ENCODE measurements around the gene OR51V1.

Gene OR51V1

GRCh38 chr11:5231111-5231510 lies 30.6 kb upstream of the OR51V1 start:
- in situ Hi-C loops (cut with MboI; ENCODE audit: low sequenced_read_pairs): no loop called here

- in situ Hi-C loops (cut with MboI; ENCODE audit: low sequenced_read_pairs): no loop called here
Observed at GRCh38 chr11:5230266-5230665, 29.8 kb upstream of the OR51V1 start.

GRCh38 chr11:5229796-5230195 lies 29.3 kb upstream of the OR51V1 start:
- in situ Hi-C loops (cut with MboI; ENCODE audit: low sequenced_read_pairs): no loop called here

- in situ Hi-C loops (cut with MboI; ENCODE audit: low sequenced_read_pairs): no loop called here
Observed at GRCh38 chr11:5229356-5229755, 28.9 kb upstream of the OR51V1 start.

- in situ Hi-C loops (cut with MboI; ENCODE audit: low sequenced_read_pairs): no loop called here
Observed at GRCh38 chr11:5228124-5228523, 27.6 kb upstream of the OR51V1 start.

- in situ Hi-C loops (cut with MboI; ENCODE audit: low sequenced_read_pairs): no loop called here
Observed at GRCh38 chr11:5227681-5228080, 27.2 kb upstream of the OR51V1 start.

GRCh38 chr11:5226732-5227310 lies 26.3 kb upstream of the OR51V1 start, which contains the start of gene HBB:
TSS of gene HBB (minus strand) at chr11:5227071. CDS start at chr11:5227021, 50 bp downstream.
- in situ Hi-C loops (cut with MboI; ENCODE audit: low sequenced_read_pairs): no loop called here

GRCh38 chr11:5225480-5225871 lies 25.0 kb upstream of the OR51V1 start:
- in situ Hi-C loops (cut with MboI; ENCODE audit: low sequenced_read_pairs): no loop called here

GRCh38 chr11:5224538-5225479 lies 24.3 kb upstream of the OR51V1 start:
- in situ Hi-C loops (cut with MboI; ENCODE audit: low sequenced_read_pairs): no loop called here

GRCh38 chr11:5223686-5224085 lies 23.2 kb upstream of the OR51V1 start:
- in situ Hi-C loops (cut with MboI; ENCODE audit: low sequenced_read_pairs): no loop called here

- in situ Hi-C loops (cut with MboI; ENCODE audit: low sequenced_read_pairs): no loop called here
Observed at GRCh38 chr11:5223146-5223545, 22.7 kb upstream of the OR51V1 start.

GRCh38 chr11:5210376-5210885 lies 9.9 kb upstream of the OR51V1 start:
- in situ Hi-C loops (cut with MboI; ENCODE audit: low sequenced_read_pairs): no loop called here

- in situ Hi-C loops (cut with MboI; ENCODE audit: low sequenced_read_pairs): no loop called here
Observed at GRCh38 chr11:5204787-5205186, 4.3 kb upstream of the OR51V1 start.

- in situ Hi-C loops (cut with MboI; ENCODE audit: low sequenced_read_pairs): no loop called here
Observed at GRCh38 chr11:5203366-5203765, 2.9 kb upstream of the OR51V1 start.

- in situ Hi-C loops (cut with MboI; ENCODE audit: low sequenced_read_pairs): no loop called here
Observed at GRCh38 chr11:5198285-5198684, 2.2 kb downstream of the OR51V1 start.

- in situ Hi-C loops (cut with MboI; ENCODE audit: low sequenced_read_pairs): no loop called here
Observed at GRCh38 chr11:5197536-5197935, 2.9 kb downstream of the OR51V1 start.

GRCh38 chr11:5196731-5197130 lies 3.8 kb downstream of the OR51V1 start:
- in situ Hi-C loops (cut with MboI; ENCODE audit: low sequenced_read_pairs): no loop called here

GRCh38 chr11:5196067-5196466 lies 4.4 kb downstream of the OR51V1 start:
- in situ Hi-C loops (cut with MboI; ENCODE audit: low sequenced_read_pairs): no loop called here

GRCh38 chr11:5192738-5193137 lies 7.7 kb downstream of the OR51V1 start:
- in situ Hi-C loops (cut with MboI; ENCODE audit: low sequenced_read_pairs): no loop called here

- in situ Hi-C loops (cut with MboI; ENCODE audit: low sequenced_read_pairs): no loop called here
Observed at GRCh38 chr11:5188201-5188600, 12.3 kb downstream of the OR51V1 start.

GRCh38 chr11:5178046-5178837 lies 22.2 kb downstream of the OR51V1 start:
- in situ Hi-C loops (cut with MboI; ENCODE audit: low sequenced_read_pairs): no loop called here
